ENCODE results near the gene BLM. TPM values are rescaled to one million over a fixed set of nuclear protein-coding genes. Genes with fewer than 3 reads are reported as not detected.
A peak's percentile ranks its signal among the peaks of the same experiment; 100 is the strongest.

Gene BLM
- total RNA-seq, 4 donors from 2014 or later, result 11.6 to 18.2 (median 14.5) TPM

DNA sequence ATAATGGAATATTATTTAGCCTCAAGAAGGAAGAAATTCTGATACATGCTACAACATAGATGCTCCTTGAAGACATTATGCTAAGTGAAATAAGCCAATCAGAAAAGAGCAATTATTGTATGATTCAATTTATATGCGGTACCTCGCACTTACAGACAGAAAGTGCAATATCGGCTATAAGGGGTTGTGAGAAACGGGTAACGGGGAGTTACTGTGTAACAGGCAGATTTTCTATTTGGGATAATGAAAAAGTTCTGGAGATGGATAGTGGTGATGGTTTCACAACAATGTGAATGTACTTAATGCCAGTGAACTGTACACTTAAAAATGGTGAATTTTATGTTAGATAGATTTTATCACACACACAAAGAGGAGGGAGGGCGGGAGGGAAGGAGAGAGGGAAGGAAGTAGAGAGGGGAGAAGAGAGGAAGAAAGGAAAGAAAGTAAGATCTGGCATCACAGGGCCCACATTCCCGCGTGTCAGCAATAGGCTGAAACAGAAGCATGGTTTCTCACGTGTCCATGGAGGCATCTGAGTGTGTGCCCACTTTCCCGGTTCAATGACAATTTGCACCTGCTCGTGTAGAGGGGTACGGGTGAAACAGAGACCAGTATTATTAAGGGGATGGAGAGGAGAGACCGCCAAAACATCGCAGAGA lies 700 bp upstream of the BLM start:
- no peaks in the 10 kb centered on the region for H3K36me3 ChIP-seq
- ATAC-seq (peak; percentile 23 to 34), DNase-seq (peak in 1 of 2 donors; percentile 7)
- H3K27me3 ChIP-seq, result no peaks in the 10 kb centered on the region
- intact Hi-C loops (cut with DNase I; ENCODE audit: low total_unique reads) (loop anchor here (2.0 to 5.0 kb wide), 4 partner anchors 46 to 216 kb away; partner anchors contain the start of gene HDDC3), in situ Hi-C loops (cut with MboI; ENCODE audit: low sequenced_read_pairs in 4 of 4) (loop anchor here in 2 of 4 donors (25.0 kb wide), 1 partner anchor 171 kb away; the partner anchor contains the start of gene FES (in 2 of the 2))
- H3K27ac ChIP-seq, result peak overlapping the region; percentile 90 to 95 (median 92)
- TF ChIP-seq POLR2A (IDR thresholded peaks at IDR 0.05), result no peak
- TF ChIP-seq, protein P1, sequence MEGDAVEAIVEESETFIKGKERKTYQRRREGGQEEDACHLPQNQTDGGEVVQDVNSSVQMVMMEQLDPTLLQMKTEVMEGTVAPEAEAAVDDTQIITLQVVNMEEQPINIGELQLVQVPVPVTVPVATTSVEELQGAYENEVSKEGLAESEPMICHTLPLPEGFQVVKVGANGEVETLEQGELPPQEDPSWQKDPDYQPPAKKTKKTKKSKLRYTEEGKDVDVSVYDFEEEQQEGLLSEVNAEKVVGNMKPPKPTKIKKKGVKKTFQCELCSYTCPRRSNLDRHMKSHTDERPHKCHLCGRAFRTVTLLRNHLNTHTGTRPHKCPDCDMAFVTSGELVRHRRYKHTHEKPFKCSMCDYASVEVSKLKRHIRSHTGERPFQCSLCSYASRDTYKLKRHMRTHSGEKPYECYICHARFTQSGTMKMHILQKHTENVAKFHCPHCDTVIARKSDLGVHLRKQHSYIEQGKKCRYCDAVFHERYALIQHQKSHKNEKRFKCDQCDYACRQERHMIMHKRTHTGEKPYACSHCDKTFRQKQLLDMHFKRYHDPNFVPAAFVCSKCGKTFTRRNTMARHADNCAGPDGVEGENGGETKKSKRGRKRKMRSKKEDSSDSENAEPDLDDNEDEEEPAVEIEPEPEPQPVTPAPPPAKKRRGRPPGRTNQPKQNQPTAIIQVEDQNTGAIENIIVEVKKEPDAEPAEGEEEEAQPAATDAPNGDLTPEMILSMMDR (IDR thresholded peaks at IDR 0.05 in 4 of 5, conservative IDR thresholded peaks at IDR 0.05 in 1 of 5), result no peak
- peaks cover 9 to 17% of the 10 kb centered on the region in 2 donors for H3K4me1 ChIP-seq
- no peaks in the 10 kb centered on the region for H3K9me3 ChIP-seq
- peak overlapping the region; percentile 75 to 79 (median 76) for H3K4me3 ChIP-seq

DNA sequence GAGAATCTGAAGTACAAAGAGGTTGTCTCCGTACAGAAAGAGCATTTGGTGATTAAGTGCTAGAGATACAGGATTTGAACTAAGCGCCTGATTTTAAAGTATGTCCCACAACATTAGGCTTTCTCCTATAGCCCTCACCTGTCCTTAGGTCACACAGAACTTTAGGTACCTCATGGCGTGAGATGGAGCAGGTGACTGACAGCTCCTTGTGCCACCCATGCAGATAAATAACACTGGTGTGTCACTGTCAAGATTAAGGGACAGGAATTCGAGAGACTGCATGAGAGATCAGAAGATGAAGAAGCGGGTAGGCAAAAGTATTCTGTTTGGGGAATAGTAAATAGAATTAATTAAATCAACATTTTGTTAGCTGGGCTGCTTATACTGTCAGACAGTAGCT lies 1.1 kb downstream of the BLM start:
- ATAC-seq (peak in 1 of 2 donors; percentile 34), DNase-seq (peak in 1 of 2 donors; percentile 6)
- peaks cover 9 to 17% of the 10 kb centered on the region in 2 donors for H3K4me1 ChIP-seq
- H3K9me3 ChIP-seq, result no peaks in the 10 kb centered on the region
- intact Hi-C loops (cut with DNase I; ENCODE audit: low total_unique reads) (loop anchor here (5.0 kb wide), 1 partner anchor 214 kb away; the partner anchor contains the start of gene HDDC3), in situ Hi-C loops (cut with MboI; ENCODE audit: low sequenced_read_pairs in 4 of 4) (loop anchor here in 2 of 4 donors (25.0 kb wide), 1 partner anchor 169 kb away; the partner anchor contains the start of gene FES (in 2 of the 2))
- H3K27me3 ChIP-seq, result no peaks in the 10 kb centered on the region
- H3K27ac ChIP-seq, result peak overlapping the region in 3 of 4 donors; percentile 90 to 95 (median 92)
- H3K36me3 ChIP-seq, result no peaks in the 10 kb centered on the region
- H3K4me3 ChIP-seq, result no peak overlapping the region
- TF ChIP-seq POLR2A (IDR thresholded peaks at IDR 0.05), result no peak
- TF ChIP-seq, protein P1 (IDR thresholded peaks at IDR 0.05 in 4 of 5, conservative IDR thresholded peaks at IDR 0.05 in 1 of 5), result no peak

DNA sequence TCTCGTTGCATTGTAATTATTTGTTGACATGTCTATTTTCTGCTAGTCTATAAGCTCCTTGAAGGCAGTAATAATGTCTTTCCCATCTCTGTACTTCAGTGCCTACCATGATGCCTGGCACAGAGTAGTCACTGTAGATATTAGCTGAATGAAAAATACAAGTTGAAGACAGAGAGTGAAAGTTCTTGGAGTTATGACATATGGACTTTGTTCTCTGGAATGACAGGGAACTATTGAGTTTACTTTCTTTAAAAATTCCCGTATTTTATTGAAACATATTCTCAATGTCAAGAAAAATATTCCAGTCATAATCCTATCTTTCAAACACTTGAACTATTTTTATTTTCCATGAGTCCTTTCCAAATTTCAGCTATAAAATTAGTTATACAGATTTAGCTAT lies 3.0 kb downstream of the BLM start:
- no peaks in the 10 kb centered on the region for H3K9me3 ChIP-seq
- TF ChIP-seq POLR2A (IDR thresholded peaks at IDR 0.05), result no peak
- TF ChIP-seq, protein P1 (IDR thresholded peaks at IDR 0.05 in 4 of 5, conservative IDR thresholded peaks at IDR 0.05 in 1 of 5), result no peak
- no peak for DNase-seq
- in situ Hi-C loops (cut with MboI; ENCODE audit: low sequenced_read_pairs in 4 of 4) (loop anchor here in 2 of 4 donors (25.0 kb wide), 1 partner anchor 167 kb away; the partner anchor contains the start of gene FES (in 2 of the 2)), intact Hi-C loops (cut with DNase I; ENCODE audit: low total_unique reads) (no loop called here)
- H3K27ac ChIP-seq, result no peak overlapping the region
- no peaks in the 10 kb centered on the region for H3K36me3 ChIP-seq
- H3K4me3 ChIP-seq, result no peak overlapping the region
- ATAC-seq, result no peak
- H3K27me3 ChIP-seq, result no peaks in the 10 kb centered on the region
- H3K4me1 ChIP-seq, result peaks cover 9 to 17% of the 10 kb centered on the region in 2 donors

DNA sequence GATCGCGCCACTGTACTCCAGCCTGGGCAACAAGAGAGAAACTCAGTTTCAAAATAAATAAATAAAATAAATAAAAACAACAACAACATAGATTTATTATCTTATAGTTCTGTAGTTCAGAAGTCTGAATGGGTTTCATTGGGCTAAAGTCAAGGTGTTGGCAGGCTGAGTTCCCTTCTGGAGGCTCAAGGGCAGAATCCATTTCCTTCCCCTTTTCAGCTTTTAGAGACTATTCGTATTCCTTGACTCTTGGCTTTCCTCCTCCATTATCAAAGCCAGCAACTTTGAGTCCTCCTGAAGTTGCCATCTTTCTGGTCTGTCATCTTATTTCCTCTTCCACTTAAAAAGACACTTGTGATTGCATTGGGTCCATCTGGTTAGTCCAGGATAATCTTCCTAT lies 12.1 kb downstream of the BLM start:
- Histone ChIP-seq H3K4me1 (no peaks in the 10 kb centered on the region), H3K9me3 (no peaks in the 10 kb centered on the region), H3K36me3 (no peaks in the 10 kb centered on the region), H3K27me3 (no peaks in the 10 kb centered on the region), H3K4me3 (no peak overlapping the region), H3K27ac (no peak overlapping the region)
- in situ Hi-C loops (cut with MboI; ENCODE audit: low sequenced_read_pairs in 4 of 4), result no loop called here
- intact Hi-C loops (cut with DNase I; ENCODE audit: low total_unique reads), result no loop called here
- ATAC-seq (no peak), DNase-seq (no peak)
- no peak for TF ChIP-seq POLR2A (IDR thresholded peaks at IDR 0.05)
- TF ChIP-seq, protein P1 (IDR thresholded peaks at IDR 0.05 in 4 of 5, conservative IDR thresholded peaks at IDR 0.05 in 1 of 5), result no peak
